ENCODE results near the gene CTU2.

GRCh38 chr16:88746506-88746905, 40.2 kb downstream of the CTU2 start:
- TF ChIP-seq YY1 (tag by site-specific recombination; IDR thresholded peaks at IDR 0.05): no peak
- TF ChIP-seq ZFP41 (tag by site-specific recombination; IDR thresholded peaks at IDR 0.05; ENCODE audit: borderline replicate concordance): no peak
- no peak for TF ChIP-seq ZNF580 (tag by site-specific recombination; IDR thresholded peaks at IDR 0.05)
- TF ChIP-seq CTCF (tag by site-specific recombination; IDR thresholded peaks at IDR 0.05): no peak
- TF ChIP-seq ZNF501 (tag by site-specific recombination; IDR thresholded peaks at IDR 0.05): no peak
- TF ChIP-seq ZNF311 (tag by site-specific recombination; IDR thresholded peaks at IDR 0.05; ENCODE audit: borderline replicate concordance): no peak
- TF ChIP-seq MZF1 (tag by site-specific recombination; IDR thresholded peaks at IDR 0.05; ENCODE audit: borderline replicate concordance): no peak
- no peak for TF ChIP-seq ZNF792 (tag by site-specific recombination; IDR thresholded peaks at IDR 0.05)
- no peak for TF ChIP-seq ZNF16 (tag by site-specific recombination; IDR thresholded peaks at IDR 0.05; ENCODE audit: low read depth)

Measured in HEK293 (cell line).